ENCODE measurements around the gene RNASE12. TPM values are rescaled to one million over a fixed set of nuclear protein-coding genes. Genes with fewer than 3 reads are reported as not detected.

Gene RNASE12
- total RNA-seq, 1 experiment from 2014 or later: not detected

GRCh38 chr14:20563971-20564370 is 27.2 kb downstream of the RNASE12 start:
- no TSS peak for BruUV-seq (replicated peaks)
- CTCF ChIA-PET: no interaction called here

DNA sequence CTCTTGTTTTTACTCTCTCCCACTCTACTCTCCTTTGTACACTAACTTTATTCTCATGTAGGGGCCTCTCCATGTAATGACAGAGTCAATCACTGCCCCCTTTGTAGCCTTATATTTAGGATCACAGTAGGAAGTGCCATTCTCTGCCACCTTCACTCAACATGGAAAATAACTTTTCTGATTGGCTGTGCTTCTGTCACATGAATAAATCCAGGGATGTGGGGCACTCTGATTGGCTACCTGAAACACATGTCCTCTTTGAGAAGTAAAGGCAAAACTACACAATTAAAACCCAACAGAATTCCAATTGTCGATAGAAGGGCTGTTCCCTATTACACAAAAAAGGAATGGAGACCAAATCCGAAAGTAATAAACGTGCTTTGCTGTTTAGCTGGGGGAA is 30.2 kb downstream of the RNASE12 start, which contains the start of gene RNASE9:
Gene RNASE9, minus strand, starts transcription at position 87 of the 400 bp plus-strand sequence.
- Histone ChIP-seq H3K4me1 (ENCODE audit: insufficient read depth, low read length, poor library complexity, severe bottlenecking) (no peaks in the 10 kb centered on the region), H3K9me3 (ENCODE audit: low read depth, low read length, poor library complexity, severe bottlenecking) (no peaks in the 10 kb centered on the region), H3K27me3 (replicated peaks; ENCODE audit: insufficient read depth, low read depth, low read length, poor library complexity) (no peaks in the 10 kb centered on the region), H3K36me3 (ENCODE audit: insufficient read depth, low read length, poor library complexity, severe bottlenecking) (no peaks in the 10 kb centered on the region), H3K4me3 (ENCODE audit: low read depth, low read length, poor library complexity, severe bottlenecking) (no peak within 1 kb of the TSS), H3K27ac (ENCODE audit: low read depth, low read length, poor library complexity, severe bottlenecking) (no peak within 1 kb of the TSS)
- no peak for TF ChIP-seq CTCF (conservative IDR thresholded peaks at IDR 0.05; ENCODE audit: low read depth, low read length)
- TF ChIP-seq EZH2 (IDR thresholded peaks at IDR 0.05; ENCODE audit: borderline replicate concordance, low read depth, low read length, poor library complexity, severe bottlenecking): no peak
- no peak for DNase-seq (ENCODE audit: low spot score)
- CTCF ChIA-PET: no interaction called here
- POLR2A ChIA-PET (ENCODE audit: low non-redundant PET): no interaction called here
- intact Hi-C loops (cut with micrococcal nuclease; ENCODE audit: unreplicated experiment): no loop called here
- no TSS peak for BruUV-seq (replicated peaks)

More at GRCh38 chr14:20563971-20564370, 27.2 kb downstream of the RNASE12 start:
- TF ChIP-seq EZH2 (IDR thresholded peaks at IDR 0.05; ENCODE audit: borderline replicate concordance, low read depth, low read length, poor library complexity, severe bottlenecking): no peak
- no peak for TF ChIP-seq CTCF (conservative IDR thresholded peaks at IDR 0.05; ENCODE audit: low read depth, low read length)
- intact Hi-C loops (cut with micrococcal nuclease; ENCODE audit: unreplicated experiment): no loop called here
- Histone ChIP-seq H3K36me3 (ENCODE audit: insufficient read depth, low read length, poor library complexity, severe bottlenecking) (no peaks in the 10 kb centered on the region), H3K27me3 (replicated peaks; ENCODE audit: insufficient read depth, low read depth, low read length, poor library complexity) (no peaks in the 10 kb centered on the region), H3K4me3 (ENCODE audit: low read depth, low read length, poor library complexity, severe bottlenecking) (no peak overlapping the region), H3K9me3 (ENCODE audit: low read depth, low read length, poor library complexity, severe bottlenecking) (no peaks in the 10 kb centered on the region), H3K27ac (ENCODE audit: low read depth, low read length, poor library complexity, severe bottlenecking) (no peak overlapping the region), H3K4me1 (ENCODE audit: insufficient read depth, low read length, poor library complexity, severe bottlenecking) (no peaks in the 10 kb centered on the region)
- no peak for DNase-seq (ENCODE audit: low spot score)
- POLR2A ChIA-PET (ENCODE audit: low non-redundant PET): no interaction called here

DNA sequence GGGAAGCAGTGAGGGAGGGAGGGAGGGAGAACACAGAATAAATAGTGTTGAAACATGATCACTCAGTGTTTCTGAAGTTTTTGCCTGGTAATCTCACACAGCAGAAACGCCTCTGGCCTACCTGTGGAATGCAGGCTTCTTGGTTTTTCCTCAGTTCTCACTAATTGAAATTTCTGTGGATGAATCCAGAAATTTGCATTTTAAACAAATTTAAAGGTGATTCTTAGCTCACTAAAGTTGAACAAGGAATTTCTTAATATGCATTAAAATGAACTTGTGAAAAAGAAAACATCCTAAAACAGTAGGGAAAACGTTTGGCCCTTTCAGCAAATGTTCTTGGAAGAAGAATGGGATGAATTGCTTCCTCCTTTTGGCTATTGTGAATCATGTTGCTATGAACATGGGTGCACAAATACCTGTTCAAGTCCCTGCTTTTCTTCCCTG is 31.7 kb downstream of the RNASE12 start:
- no peak for DNase-seq (ENCODE audit: low spot score)
- CTCF ChIA-PET: no interaction called here
- H3K27ac ChIP-seq (ENCODE audit: low read depth, low read length, poor library complexity, severe bottlenecking): no peak overlapping the region
- no peaks in the 10 kb centered on the region for H3K4me1 ChIP-seq (ENCODE audit: insufficient read depth, low read length, poor library complexity, severe bottlenecking)
- H3K4me3 ChIP-seq (ENCODE audit: low read depth, low read length, poor library complexity, severe bottlenecking): no peak overlapping the region
- TF ChIP-seq CTCF (conservative IDR thresholded peaks at IDR 0.05; ENCODE audit: low read depth, low read length) (no peak), EZH2 (IDR thresholded peaks at IDR 0.05; ENCODE audit: borderline replicate concordance, low read depth, low read length, poor library complexity, severe bottlenecking) (no peak)
- BruUV-seq (replicated peaks): no TSS peak
- H3K27me3 ChIP-seq (replicated peaks; ENCODE audit: insufficient read depth, low read depth, low read length, poor library complexity): no peaks in the 10 kb centered on the region
- no peaks in the 10 kb centered on the region for H3K36me3 ChIP-seq (ENCODE audit: insufficient read depth, low read length, poor library complexity, severe bottlenecking)
- POLR2A ChIA-PET (ENCODE audit: low non-redundant PET): no interaction called here
- H3K9me3 ChIP-seq (ENCODE audit: low read depth, low read length, poor library complexity, severe bottlenecking): no peaks in the 10 kb centered on the region
- intact Hi-C loops (cut with micrococcal nuclease; ENCODE audit: unreplicated experiment): no loop called here
